ENCODE results near the gene DCAF12.

GRCh38 chr9:34158362-34158869, 31.9 kb upstream of the DCAF12 start:
- TF ChIP-seq POLR2A (IDR thresholded peaks at IDR 0.05; ENCODE audit: control extremely low read depth in 1 of 2, low read depth in 2 of 2, low read length in 2 of 2) (no peak), MAX (IDR thresholded peaks at IDR 0.05) (no peak), RAD21 (IDR thresholded peaks at IDR 0.05 in 1 of 2, conservative IDR thresholded peaks at IDR 0.05 in 1 of 2; ENCODE audit: low read depth in 2 of 2, low read length in 2 of 2) (no peak), ZNF274 (IDR thresholded peaks at IDR 0.05; ENCODE audit: borderline replicate concordance, extremely low read depth, low read length) (no peak), RNF2 (IDR thresholded peaks at IDR 0.05; ENCODE audit: borderline replicate concordance, low read depth, low read length, missing control alignments, poor library complexity, severe bottlenecking) (no peak), SP1 (IDR thresholded peaks at IDR 0.05; ENCODE audit: low read depth, low read length) (no peak), POLR2AphosphoS5 (IDR thresholded peaks at IDR 0.05; ENCODE audit: low read depth, low read length) (no peak), EP300 (IDR thresholded peaks at IDR 0.05; ENCODE audit: borderline replicate concordance in 1 of 2, low read depth in 2 of 2, low read length in 2 of 2) (no peak), RXRA (IDR thresholded peaks at IDR 0.05; ENCODE audit: insufficient read depth, low read depth, low read length) (no peak)
- TF ChIP-seq, protein P1, sequence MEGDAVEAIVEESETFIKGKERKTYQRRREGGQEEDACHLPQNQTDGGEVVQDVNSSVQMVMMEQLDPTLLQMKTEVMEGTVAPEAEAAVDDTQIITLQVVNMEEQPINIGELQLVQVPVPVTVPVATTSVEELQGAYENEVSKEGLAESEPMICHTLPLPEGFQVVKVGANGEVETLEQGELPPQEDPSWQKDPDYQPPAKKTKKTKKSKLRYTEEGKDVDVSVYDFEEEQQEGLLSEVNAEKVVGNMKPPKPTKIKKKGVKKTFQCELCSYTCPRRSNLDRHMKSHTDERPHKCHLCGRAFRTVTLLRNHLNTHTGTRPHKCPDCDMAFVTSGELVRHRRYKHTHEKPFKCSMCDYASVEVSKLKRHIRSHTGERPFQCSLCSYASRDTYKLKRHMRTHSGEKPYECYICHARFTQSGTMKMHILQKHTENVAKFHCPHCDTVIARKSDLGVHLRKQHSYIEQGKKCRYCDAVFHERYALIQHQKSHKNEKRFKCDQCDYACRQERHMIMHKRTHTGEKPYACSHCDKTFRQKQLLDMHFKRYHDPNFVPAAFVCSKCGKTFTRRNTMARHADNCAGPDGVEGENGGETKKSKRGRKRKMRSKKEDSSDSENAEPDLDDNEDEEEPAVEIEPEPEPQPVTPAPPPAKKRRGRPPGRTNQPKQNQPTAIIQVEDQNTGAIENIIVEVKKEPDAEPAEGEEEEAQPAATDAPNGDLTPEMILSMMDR (IDR thresholded peaks at IDR 0.05; ENCODE audit: control extremely low read depth in 1 of 3, insufficient read depth in 1 of 3, low read depth in 1 of 3, low read length in 3 of 3) = no peak
- TF ChIP-seq, protein P2, sequence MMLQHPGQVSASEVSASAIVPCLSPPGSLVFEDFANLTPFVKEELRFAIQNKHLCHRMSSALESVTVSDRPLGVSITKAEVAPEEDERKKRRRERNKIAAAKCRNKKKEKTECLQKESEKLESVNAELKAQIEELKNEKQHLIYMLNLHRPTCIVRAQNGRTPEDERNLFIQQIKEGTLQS (IDR thresholded peaks at IDR 0.05; ENCODE audit: insufficient read depth, low read depth, low read length) = no peak
